Coronary artery (tissue), 2 donors: ENCODE results near the gene ZSCAN22.

ENCODE experiments used
- DNase-seq: peaks from one replicate; pipeline ENCODE4 v3.0.0-alpha.2; 2017; ENCODE audit warnings: low spot score
- H3K27ac ChIP-seq, 2 donors: fragments of 200-600 bp; sonication (generic); one replicate each; pipeline ENCODE4 v1.5.1; 2016 to 2019
- H3K4me3 ChIP-seq: fragments of 200-600 bp; sonication (generic); 2 replicates; pipeline ENCODE4 v1.5.1; 2016; ENCODE audit warnings: mild to moderate bottlenecking, moderate library complexity
- TF ChIP-seq, protein P1 (sequence below): fragments of 200-600 bp; sonication (generic); IDR thresholded peaks from one replicate; pipeline ENCODE4 v1.5.1; 2019; ENCODE audit warnings: antibody characterized with exemption

The ZSCAN22 gene

DNA sequence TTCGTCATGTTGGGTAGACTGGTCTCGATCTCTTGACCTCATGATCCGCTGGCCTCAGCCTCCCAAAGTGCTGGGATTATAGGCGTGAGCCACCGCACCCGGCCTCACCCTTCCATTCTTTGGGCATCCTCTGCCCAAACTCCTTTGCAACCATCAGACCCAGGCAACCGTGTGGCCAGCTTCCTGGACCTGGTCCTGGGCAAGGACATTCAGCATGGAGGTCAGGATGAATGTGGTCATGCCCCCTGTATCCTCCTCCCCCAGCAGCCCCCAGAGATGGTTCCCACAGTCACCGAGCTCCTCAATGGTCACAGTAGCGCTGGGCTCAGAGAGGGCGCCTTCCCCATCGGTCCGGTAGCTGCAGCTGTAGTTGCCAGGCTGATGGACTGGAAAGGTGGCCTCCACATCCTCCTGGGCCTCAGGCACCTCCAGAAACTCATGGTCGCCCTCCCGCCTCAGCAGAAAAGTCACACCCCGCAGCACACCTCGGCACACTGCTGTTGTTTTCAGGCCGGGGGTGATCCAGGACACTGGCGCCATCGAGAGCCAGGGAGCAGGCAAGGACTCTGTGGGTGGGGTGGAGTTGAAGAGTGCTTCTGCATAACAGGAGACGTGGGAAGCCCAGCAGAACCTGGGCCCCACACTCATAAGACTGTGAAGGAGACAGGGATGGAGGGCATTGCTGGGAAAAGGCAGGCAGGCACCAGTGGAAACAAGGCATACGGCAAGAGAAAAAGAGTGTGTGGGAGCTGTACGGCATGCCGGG lies 25.4 kb downstream of the ZSCAN22 start:
- no peak overlapping the region for H3K27ac ChIP-seq
- DNase-seq = no peak
- H3K4me3 ChIP-seq = no peak overlapping the region
- TF ChIP-seq, protein P1, sequence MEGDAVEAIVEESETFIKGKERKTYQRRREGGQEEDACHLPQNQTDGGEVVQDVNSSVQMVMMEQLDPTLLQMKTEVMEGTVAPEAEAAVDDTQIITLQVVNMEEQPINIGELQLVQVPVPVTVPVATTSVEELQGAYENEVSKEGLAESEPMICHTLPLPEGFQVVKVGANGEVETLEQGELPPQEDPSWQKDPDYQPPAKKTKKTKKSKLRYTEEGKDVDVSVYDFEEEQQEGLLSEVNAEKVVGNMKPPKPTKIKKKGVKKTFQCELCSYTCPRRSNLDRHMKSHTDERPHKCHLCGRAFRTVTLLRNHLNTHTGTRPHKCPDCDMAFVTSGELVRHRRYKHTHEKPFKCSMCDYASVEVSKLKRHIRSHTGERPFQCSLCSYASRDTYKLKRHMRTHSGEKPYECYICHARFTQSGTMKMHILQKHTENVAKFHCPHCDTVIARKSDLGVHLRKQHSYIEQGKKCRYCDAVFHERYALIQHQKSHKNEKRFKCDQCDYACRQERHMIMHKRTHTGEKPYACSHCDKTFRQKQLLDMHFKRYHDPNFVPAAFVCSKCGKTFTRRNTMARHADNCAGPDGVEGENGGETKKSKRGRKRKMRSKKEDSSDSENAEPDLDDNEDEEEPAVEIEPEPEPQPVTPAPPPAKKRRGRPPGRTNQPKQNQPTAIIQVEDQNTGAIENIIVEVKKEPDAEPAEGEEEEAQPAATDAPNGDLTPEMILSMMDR = no peak

DNA sequence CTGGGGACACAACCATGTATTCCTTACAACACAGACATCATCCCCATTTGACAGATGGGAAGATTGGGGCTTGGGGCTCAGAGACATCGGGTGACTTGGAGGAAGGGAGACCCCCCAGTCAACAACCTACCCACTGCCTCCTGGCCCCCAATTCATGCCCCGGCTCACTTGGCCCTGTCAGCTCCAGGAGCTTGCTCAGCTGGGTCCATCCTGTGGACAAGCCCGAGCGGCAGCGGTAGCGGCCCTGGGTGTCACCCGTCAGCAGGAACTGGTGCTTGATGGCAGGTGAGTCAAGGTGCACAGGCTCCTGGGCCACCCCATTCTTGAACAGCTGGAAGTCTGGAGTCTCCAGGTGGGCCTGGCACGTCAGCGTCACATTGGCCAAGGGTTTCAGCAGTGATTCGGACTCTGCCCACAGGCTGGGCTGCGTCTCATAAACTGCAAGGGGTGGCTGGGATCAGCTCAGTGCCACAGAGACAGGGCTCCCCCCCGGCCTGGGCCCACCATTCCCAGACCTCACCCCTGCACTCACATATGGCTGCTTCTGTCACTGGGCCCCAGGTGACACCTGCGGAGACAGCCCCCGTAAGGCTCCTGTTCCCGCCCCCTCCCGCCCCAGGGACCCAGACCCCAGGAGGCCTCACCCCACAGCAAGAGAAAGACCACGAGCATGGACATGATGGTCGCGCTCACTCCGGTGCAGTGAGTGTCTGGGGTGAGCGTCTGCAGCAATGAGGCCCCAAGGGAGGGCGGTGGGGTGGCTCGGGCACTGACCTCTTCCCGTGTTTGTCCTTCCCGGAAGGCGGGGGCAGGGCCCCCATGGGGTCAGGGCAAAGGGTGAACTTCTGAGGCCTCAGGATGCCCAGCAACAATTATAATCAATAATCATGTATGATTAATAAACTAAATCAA lies 26.2 kb downstream of the ZSCAN22 start, which contains the start of gene A1BG:
TSS of gene A1BG (minus strand) at position 733 of the 912 bp plus-strand sequence. CDS start at position 678, 55 bp downstream.
- DNase-seq = no peak
- no peak within 1 kb of the TSS for H3K4me3 ChIP-seq

DNA sequence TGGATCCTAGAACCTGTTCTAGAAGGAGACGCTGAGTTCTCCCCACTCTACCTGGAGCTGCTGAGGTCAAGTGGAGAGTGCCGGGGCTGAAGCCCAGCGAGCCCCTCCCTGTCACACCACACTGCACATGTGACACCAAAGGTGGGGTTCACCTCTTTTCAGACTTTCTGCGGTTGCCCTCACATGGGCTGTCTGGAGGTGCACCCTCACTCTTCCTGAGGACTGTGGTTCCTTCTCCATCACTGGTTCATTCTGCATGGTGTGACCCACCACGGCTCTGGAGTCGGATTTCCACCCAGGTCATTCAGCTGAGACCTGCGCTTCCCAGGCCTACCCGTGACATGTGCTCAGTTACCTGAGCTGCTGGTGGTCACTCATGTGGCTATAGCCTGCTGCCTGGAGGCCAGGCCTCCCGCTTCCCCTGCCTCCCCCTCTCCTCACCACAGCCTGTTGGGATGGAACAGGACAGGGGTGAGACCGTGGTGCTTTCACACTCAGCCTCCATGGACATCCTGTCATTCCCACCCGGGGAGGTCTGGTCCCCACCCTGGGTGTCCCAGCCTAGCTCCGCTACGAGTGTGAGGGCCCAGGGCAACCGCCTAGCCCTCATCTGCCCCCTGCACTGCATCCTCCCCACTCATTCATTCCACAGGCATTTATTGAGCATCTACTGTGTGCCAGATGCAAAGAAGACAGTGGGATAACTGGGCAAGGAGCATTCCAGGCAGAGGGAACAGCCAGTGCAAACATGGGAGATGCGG lies 27.1 kb downstream of the ZSCAN22 start:
- H3K4me3 ChIP-seq = no peak overlapping the region
- no peak for DNase-seq
- no peak overlapping the region for H3K27ac ChIP-seq
- TF ChIP-seq, protein P1 = no peak

More for the DNA sequence above, 26.2 kb downstream of the ZSCAN22 start, which contains the start of gene A1BG:
- H3K27ac ChIP-seq = no peak within 1 kb of the TSS
- TF ChIP-seq, protein P1 = no peak

DNA sequence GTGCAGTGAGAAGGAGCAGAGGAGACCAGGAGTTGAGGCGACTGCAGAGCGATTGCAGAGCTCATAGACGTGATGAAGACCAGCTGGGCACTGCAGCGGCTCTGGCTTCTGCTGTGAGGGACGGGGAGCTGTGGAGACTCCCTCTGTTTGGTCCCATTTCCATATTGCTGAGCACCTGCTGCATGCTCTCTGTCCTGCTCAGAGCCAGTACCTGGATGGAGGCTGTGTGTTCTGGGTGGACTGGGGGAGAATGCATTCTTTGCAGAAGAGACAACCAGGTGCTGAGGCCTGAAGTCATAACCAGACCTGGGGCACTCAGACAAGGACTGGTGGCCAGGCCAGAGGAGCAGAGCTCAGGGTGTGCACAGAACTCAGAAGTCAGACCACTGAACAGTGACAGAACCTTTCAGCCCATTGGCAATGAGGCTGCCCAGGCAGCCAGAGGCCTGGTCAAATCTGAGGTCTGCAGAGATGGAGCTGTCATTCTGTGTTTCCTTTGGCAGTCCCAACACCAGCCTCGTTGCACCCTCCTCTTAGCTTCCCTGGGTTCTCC lies 27.8 kb downstream of the ZSCAN22 start:
- Histone ChIP-seq H3K27ac (no peak overlapping the region), H3K4me3 (no peak overlapping the region)
- no peak for DNase-seq
- TF ChIP-seq, protein P1 = no peak

DNA sequence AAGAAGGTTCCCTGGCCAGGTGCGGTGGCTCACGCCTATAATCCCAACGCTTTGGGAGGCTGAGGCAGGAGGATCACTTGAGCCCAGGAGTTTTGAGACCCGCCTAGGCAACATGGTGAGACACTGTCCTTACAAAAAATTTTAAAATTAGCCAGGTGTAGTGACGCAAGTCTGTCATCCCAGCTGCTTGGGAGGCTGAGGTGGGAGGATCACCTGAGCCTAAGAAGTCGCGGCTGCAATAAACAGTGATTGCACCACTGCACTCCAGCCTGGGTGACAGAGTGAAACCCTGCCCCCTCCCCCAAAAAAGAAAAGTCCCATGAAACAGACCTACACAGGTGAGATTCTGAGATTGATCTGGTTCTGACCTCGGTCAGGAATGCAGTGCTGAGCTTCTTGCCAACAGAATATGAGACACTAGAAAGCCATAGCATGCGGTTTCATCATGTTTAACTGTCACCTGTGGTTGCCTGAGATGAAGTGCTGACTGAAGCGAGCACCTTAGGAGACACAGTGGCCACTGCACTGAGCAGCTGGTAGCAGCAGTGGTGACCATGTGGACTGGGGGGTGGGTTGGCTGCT lies 28.5 kb downstream of the ZSCAN22 start:
- H3K4me3 ChIP-seq = no peak overlapping the region
- H3K27ac ChIP-seq = no peak overlapping the region
- DNase-seq = no peak
- TF ChIP-seq, protein P1 = no peak
